ENCODE results near the gene APOBEC3F.

DNA sequence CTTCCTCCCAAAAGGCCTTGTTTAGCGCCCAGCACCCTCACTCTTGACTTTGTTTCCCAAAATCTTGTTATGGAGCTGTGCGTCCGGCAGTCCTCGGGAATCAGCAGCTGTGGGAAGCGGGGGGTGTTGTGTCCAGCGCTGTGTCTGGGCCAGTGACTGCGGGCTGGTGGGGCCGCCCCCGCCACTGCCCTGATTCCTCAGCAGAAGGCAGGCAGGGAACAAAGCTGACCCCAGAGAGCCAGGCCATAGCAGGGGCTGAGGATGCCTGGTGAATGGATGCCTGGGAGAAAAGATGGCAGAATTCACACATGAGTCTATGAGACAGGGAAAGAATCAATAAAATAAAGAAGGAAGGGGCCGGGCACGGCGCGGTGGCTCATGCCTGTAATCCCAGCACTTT is 24.1 kb upstream of the APOBEC3F start:
- TF ChIP-seq, protein P1, sequence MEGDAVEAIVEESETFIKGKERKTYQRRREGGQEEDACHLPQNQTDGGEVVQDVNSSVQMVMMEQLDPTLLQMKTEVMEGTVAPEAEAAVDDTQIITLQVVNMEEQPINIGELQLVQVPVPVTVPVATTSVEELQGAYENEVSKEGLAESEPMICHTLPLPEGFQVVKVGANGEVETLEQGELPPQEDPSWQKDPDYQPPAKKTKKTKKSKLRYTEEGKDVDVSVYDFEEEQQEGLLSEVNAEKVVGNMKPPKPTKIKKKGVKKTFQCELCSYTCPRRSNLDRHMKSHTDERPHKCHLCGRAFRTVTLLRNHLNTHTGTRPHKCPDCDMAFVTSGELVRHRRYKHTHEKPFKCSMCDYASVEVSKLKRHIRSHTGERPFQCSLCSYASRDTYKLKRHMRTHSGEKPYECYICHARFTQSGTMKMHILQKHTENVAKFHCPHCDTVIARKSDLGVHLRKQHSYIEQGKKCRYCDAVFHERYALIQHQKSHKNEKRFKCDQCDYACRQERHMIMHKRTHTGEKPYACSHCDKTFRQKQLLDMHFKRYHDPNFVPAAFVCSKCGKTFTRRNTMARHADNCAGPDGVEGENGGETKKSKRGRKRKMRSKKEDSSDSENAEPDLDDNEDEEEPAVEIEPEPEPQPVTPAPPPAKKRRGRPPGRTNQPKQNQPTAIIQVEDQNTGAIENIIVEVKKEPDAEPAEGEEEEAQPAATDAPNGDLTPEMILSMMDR (IDR thresholded peaks at IDR 0.05; ENCODE audit: low read length), result no peak
- no peak for TF ChIP-seq EZH2 (IDR thresholded peaks at IDR 0.05; ENCODE audit: borderline replicate concordance, low read length)
